ENCODE measurements around the gene SYNPO2L. TPM values are rescaled to one million over a fixed set of nuclear protein-coding genes. Genes with fewer than 3 reads are reported as not detected.
"Not testable (repeated sequence)": the region's sequence is repeated elsewhere in the genome, so short reads cannot be mapped to it uniquely, and the experiment has no call there.

Gene SYNPO2L
- total and polyA plus RNA-seq, 10 donors: 0.02 to 0.23 (median 0.06) TPM; not detected in 5

DNA sequence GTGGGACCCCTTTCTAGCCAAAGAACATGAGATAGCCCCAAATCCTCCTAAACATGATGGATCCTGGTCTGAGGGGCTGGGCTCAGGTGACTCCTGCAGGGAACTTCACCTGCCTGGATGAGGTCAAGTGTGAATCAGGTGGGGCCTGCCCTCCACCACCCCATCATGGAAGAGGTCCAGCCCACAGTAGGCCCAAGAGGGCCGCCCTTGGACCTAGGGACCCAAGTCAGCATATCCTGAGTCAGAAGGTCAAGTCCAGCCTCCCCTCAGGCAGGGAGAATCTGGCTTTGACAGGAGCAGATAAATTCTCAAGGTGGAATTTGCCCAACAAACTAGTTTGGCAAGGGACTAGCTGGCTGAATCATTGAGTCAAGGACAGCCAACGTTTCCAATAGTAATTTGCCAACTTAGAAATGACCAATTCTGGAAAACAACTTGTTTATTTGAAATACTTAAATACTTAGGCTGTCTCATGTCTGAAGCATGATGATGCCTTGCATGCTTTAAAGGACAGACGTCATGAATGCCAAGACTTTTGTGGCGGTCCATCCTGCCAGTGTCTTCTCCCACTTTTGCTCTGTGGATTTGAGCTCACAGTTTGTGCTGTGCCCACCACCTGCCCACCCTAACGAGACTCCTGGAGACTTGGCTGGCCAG lies 10.5 kb upstream of the SYNPO2L start:
- H3K36me3 ChIP-seq; H3K9me3 ChIP-seq; H3K27me3 ChIP-seq (replicated peaks in 1 of 7); H3K4me1 ChIP-seq; DNase-seq; H3K4me3 ChIP-seq; H3K27ac ChIP-seq; intact Hi-C loops (cut with DNase I; ENCODE audit: low total_unique reads): not testable (repeated sequence)
- 69 to 90% (median 77%) methylated on average over 4 of the region's 5 CpGs for WGBS, 5 donors

- H3K36me3 ChIP-seq; H3K27me3 ChIP-seq (replicated peaks in 1 of 7); H3K27ac ChIP-seq; H3K4me1 ChIP-seq; intact Hi-C loops (cut with DNase I; ENCODE audit: low total_unique reads); H3K4me3 ChIP-seq; H3K9me3 ChIP-seq: not testable (repeated sequence)
- 68 to 100% (median 92%) methylated on average over 2 to 3 of the region's 3 CpGs for WGBS, 5 donors
- peak; percentile 8 for DNase-seq
These were observed 9.8 kb upstream of the SYNPO2L start for GRCh38 chr10:73665581-73665980.

- 79 to 90% (median 88%) methylated on average over 3 to 13 of the region's 13 CpGs; no CpG with 5 or more reads in 1 of the 5 donors for WGBS, 5 donors
- intact Hi-C loops (cut with DNase I; ENCODE audit: low total_unique reads); H3K27ac ChIP-seq; H3K9me3 ChIP-seq; H3K36me3 ChIP-seq; H3K4me3 ChIP-seq; H3K27me3 ChIP-seq (replicated peaks in 1 of 7); H3K4me1 ChIP-seq: not testable (repeated sequence)
- DNase-seq: peak; percentile 56
These were observed 8.6 kb upstream of the SYNPO2L start for GRCh38 chr10:73664156-73665040.

DNA sequence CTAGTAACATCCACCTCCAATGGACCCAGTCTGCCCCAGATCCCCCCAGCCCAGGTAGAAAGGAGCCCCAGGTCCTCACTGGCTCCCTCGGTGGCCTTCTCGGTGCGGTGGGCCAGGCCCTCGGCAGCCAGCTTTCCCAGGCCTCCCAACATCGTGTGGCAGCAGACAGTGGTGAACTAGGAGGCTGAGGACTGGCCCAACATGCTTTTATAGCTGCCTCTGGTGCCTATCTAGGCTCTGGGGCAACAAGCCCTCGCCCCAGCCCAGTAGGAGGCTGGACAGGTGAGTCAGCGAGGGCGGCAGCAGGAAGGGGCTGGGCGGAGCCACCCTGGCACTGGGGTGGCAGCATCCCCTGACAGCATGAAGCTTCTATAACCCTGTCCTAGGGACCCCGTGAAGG lies 7.8 kb upstream of the SYNPO2L start:
- H3K36me3 ChIP-seq; H3K27ac ChIP-seq; intact Hi-C loops (cut with DNase I; ENCODE audit: low total_unique reads); H3K4me3 ChIP-seq; H3K27me3 ChIP-seq (replicated peaks in 1 of 7); H3K4me1 ChIP-seq; H3K9me3 ChIP-seq: not testable (repeated sequence)
- 73 to 89% (median 81%) methylated on average over 8 to 10 of the region's 10 CpGs for WGBS, 5 donors
- peak; percentile 32 for DNase-seq

GRCh38 chr10:73662705-73663104 lies 6.9 kb upstream of the SYNPO2L start:
- H3K4me1 ChIP-seq; H3K9me3 ChIP-seq; intact Hi-C loops (cut with DNase I; ENCODE audit: low total_unique reads); H3K36me3 ChIP-seq; H3K4me3 ChIP-seq; H3K27ac ChIP-seq; H3K27me3 ChIP-seq (replicated peaks in 1 of 7): not testable (repeated sequence)
- peak; percentile 34 for DNase-seq
- WGBS, 5 donors: 70 to 86% (median 82%) methylated on average over 7 of the region's 7 CpGs

- H3K4me3 ChIP-seq: no peak overlapping the region
- DNase-seq: no peak
- H3K27me3 ChIP-seq (replicated peaks in 1 of 7): no peaks in the 10 kb centered on the region
- intact Hi-C loops (cut with DNase I; ENCODE audit: low total_unique reads): no loop called here
- no peaks in the 10 kb centered on the region for H3K36me3 ChIP-seq
- TF ChIP-seq, protein P1, sequence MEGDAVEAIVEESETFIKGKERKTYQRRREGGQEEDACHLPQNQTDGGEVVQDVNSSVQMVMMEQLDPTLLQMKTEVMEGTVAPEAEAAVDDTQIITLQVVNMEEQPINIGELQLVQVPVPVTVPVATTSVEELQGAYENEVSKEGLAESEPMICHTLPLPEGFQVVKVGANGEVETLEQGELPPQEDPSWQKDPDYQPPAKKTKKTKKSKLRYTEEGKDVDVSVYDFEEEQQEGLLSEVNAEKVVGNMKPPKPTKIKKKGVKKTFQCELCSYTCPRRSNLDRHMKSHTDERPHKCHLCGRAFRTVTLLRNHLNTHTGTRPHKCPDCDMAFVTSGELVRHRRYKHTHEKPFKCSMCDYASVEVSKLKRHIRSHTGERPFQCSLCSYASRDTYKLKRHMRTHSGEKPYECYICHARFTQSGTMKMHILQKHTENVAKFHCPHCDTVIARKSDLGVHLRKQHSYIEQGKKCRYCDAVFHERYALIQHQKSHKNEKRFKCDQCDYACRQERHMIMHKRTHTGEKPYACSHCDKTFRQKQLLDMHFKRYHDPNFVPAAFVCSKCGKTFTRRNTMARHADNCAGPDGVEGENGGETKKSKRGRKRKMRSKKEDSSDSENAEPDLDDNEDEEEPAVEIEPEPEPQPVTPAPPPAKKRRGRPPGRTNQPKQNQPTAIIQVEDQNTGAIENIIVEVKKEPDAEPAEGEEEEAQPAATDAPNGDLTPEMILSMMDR (IDR thresholded peaks at IDR 0.05 in 8 of 11, conservative IDR thresholded peaks at IDR 0.05 in 3 of 11): no peak
- TF ChIP-seq POLR2A (IDR thresholded peaks at IDR 0.05): no peak
- TF ChIP-seq POLR2AphosphoS5 (IDR thresholded peaks at IDR 0.05): no peak
- H3K27ac ChIP-seq: no peak overlapping the region
- WGBS, 5 donors: 31 to 55% (median 36%) methylated on average over 11 to 12 of the region's 12 CpGs
- no peaks in the 10 kb centered on the region for H3K9me3 ChIP-seq
- H3K4me1 ChIP-seq: peaks cover 0 to 4% (median 0%) of the 10 kb centered on the region in 6 donors
These were observed 406 bp downstream of the SYNPO2L start for GRCh38 chr10:73655257-73655989.
